Neural progenitor cell (in vitro differentiated cells): Measurements from ENCODE around the gene DLG3. TPM values are rescaled to one million over a fixed set of nuclear protein-coding genes. Genes with fewer than 3 reads are reported as not detected.

Source experiments
- DNase-seq: peaks from one replicate; pipeline ENCODE4 v3.0.0-alpha.2; 2016; ENCODE audit warnings: low spot score
- H2AFZ ChIP-seq: fragments of 200-600 bp; sonication (generic); replicated peaks from 2 replicates; pipeline ENCODE4 v1.6.1; 2016; ENCODE audit warnings: antibody characterized with exemption
- H3F3A ChIP-seq: fragments of 200-600 bp; sonication (generic); 2 replicates; pipeline ENCODE4 v1.6.1; 2016; ENCODE audit warnings: antibody characterized with exemption, low read depth
- H3K27ac ChIP-seq: fragments of 200-600 bp; sonication (generic); 2 replicates; pipeline ENCODE4 v1.5.1; 2016; ENCODE audit warnings: mild to moderate bottlenecking
- H3K27me3 ChIP-seq: fragments of 200-600 bp; sonication (generic); 2 replicates; pipeline ENCODE4 v1.6.1; 2016; ENCODE audit warnings: mild to moderate bottlenecking, moderate library complexity
- H3K36me3 ChIP-seq: fragments of 200-600 bp; sonication (generic); 2 replicates; pipeline ENCODE4 v1.5.1; 2016
- H3K4me1 ChIP-seq: fragments of 200-600 bp; sonication (generic); 2 replicates; pipeline ENCODE4 v1.6.1; 2016; ENCODE audit warnings: mixed run types
- H3K4me2 ChIP-seq: fragments of 200-600 bp; sonication (generic); 2 replicates; pipeline ENCODE4 v1.6.1; 2016
- H3K4me3 ChIP-seq: fragments of 200-600 bp; sonication (generic); 2 replicates; pipeline ENCODE4 v1.5.1; 2016
- H3K79me2 ChIP-seq: fragments of 200-600 bp; sonication (generic); 2 replicates; pipeline ENCODE4 v1.6.1; 2016; ENCODE audit warnings: low read depth
- H3K9ac ChIP-seq: fragments of 200-600 bp; sonication (generic); 2 replicates; pipeline ENCODE4 v1.6.1; 2016
- H3K9me3 ChIP-seq: fragments of 200-600 bp; sonication (generic); 2 replicates; pipeline ENCODE4 v1.5.1; 2016; ENCODE audit warnings: low read depth
- H4K20me1 ChIP-seq: fragments of 200-600 bp; sonication (generic); 2 replicates; pipeline ENCODE4 v1.6.1; 2016; ENCODE audit warnings: low read depth
- H3K27ac Mint-ChIP-seq: 3 replicates; pipeline ENCODE4 v1.8.0; 2021; ENCODE audit warnings: mixed read lengths
- H3K27me3 Mint-ChIP-seq: 2 replicates; pipeline ENCODE4 v1.8.0; 2022; ENCODE audit warnings: low read depth, mild to moderate bottlenecking, inconsistent platforms, moderate library complexity, mixed read lengths; ENCODE audit not compliant: insufficient read depth
- H3K36me3 Mint-ChIP-seq: 3 replicates; pipeline ENCODE4 v1.8.0; 2021; ENCODE audit warnings: mixed read lengths
- H3K4me1 Mint-ChIP-seq: 3 replicates; pipeline ENCODE4 v1.8.0; 2021; ENCODE audit warnings: mixed read lengths
- H3K4me3 Mint-ChIP-seq: 3 replicates; pipeline ENCODE4 v1.8.0; 2021; ENCODE audit warnings: mild to moderate bottlenecking, moderate library complexity, mixed read lengths
- H3K9me3 Mint-ChIP-seq: 3 replicates; pipeline ENCODE4 v1.8.0; 2020; ENCODE audit warnings: mixed read lengths
- CTCF ChIP-seq: fragments of 200-600 bp; sonication (generic); IDR thresholded peaks from 2 replicates; pipeline ENCODE4 v1.5.1; 2017; ENCODE audit warnings: antibody characterized with exemption, mild to moderate bottlenecking
- EZH2 ChIP-seq: fragments of 200-600 bp; sonication (generic); IDR thresholded peaks from 2 replicates; pipeline ENCODE4 v1.6.1; 2017; ENCODE audit warnings: antibody characterized with exemption, mild to moderate bottlenecking, moderate library complexity
- EZH2phosphoT487 ChIP-seq: fragments of 200-600 bp; sonication (generic); IDR thresholded peaks from 2 replicates; pipeline ENCODE4 v1.6.1; 2017; ENCODE audit warnings: antibody characterized with exemption
- total RNA-seq: library from RNA; depleted of rRNA; stranded (reverse); fragments of >200 nt; gene quantifications from 2 replicates; pipeline ENCODE4 v1.2.3, GENCODE V29; 2015; ENCODE audit warnings: low replicate concordance

Gene DLG3
- total RNA-seq, 1 donor from 2014 or later, result 90.5 TPM

- Histone ChIP-seq H3K9me3 (no peaks in the 10 kb centered on the region), H3K9ac (no peak overlapping the region), H3F3A (no peaks in the 10 kb centered on the region), H3K79me2 (peaks cover 20% of the 10 kb centered on the region), H3K4me3 (no peak overlapping the region), H3K4me2 (no peak overlapping the region), H2AFZ (no peak overlapping the region), H3K27me3 (no peaks in the 10 kb centered on the region), H3K4me1 (no peaks in the 10 kb centered on the region), H3K27ac (no peak overlapping the region), H4K20me1 (peaks cover 35% of the 10 kb centered on the region), H3K36me3 (peaks cover 5% of the 10 kb centered on the region)
- Mint-ChIP-seq H3K9me3 (peaks cover 3% of the 10 kb centered on the region), H3K4me1 (no peaks in the 10 kb centered on the region), H3K36me3 (peaks cover 28% of the 10 kb centered on the region), H3K27ac (no peak overlapping the region), H3K4me3 (no peak overlapping the region), H3K27me3 (peaks cover 7% of the 10 kb centered on the region)
- no peak for DNase-seq
- TF ChIP-seq EZH2phosphoT487 (no peak), CTCF (no peak), EZH2 (no peak)
Measured at GRCh38 chrX:70494441-70494840, 49.8 kb downstream of the DLG3 start.

DNA sequence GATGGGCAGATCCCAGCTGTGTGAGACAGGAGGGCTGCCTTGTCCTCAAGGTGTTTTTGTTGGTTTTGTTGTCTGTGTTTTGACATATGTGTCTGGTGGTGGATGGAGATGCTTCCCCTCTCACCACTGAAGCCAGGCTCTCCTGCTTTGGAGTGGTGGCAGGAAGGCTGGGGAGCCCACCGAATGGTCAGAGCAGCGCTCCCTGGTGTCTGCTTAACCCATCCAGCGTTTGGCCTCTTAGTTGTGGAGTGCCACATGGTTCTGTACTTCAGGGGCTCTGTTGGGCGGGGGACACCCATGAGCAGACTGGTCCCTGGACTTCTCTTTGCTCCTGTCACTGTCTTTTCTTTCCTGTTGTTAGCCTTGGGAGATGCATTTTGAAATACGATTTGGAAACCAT, 51.9 kb downstream of the DLG3 start:
- Histone ChIP-seq H3K36me3 (no peaks in the 10 kb centered on the region), H3F3A (no peaks in the 10 kb centered on the region), H3K79me2 (peaks cover 1% of the 10 kb centered on the region), H2AFZ (no peak overlapping the region), H3K27ac (no peak overlapping the region), H4K20me1 (peaks cover 21% of the 10 kb centered on the region), H3K4me2 (no peak overlapping the region), H3K9me3 (no peaks in the 10 kb centered on the region), H3K4me1 (no peaks in the 10 kb centered on the region), H3K9ac (no peak overlapping the region), H3K4me3 (no peak overlapping the region), H3K27me3 (no peaks in the 10 kb centered on the region)
- peaks cover 7% of the 10 kb centered on the region for H3K27me3 Mint-ChIP-seq
- peaks cover 3% of the 10 kb centered on the region for H3K9me3 Mint-ChIP-seq
- no peaks in the 10 kb centered on the region for H3K4me1 Mint-ChIP-seq
- H3K27ac Mint-ChIP-seq, result no peak overlapping the region
- H3K4me3 Mint-ChIP-seq, result no peak overlapping the region
- no peak for DNase-seq
- TF ChIP-seq EZH2phosphoT487, result no peak
- TF ChIP-seq EZH2, result no peak
- no peak for TF ChIP-seq CTCF
- peaks cover 33% of the 10 kb centered on the region for H3K36me3 Mint-ChIP-seq

- Histone ChIP-seq H4K20me1 (peaks cover 19% of the 10 kb centered on the region), H3K4me2 (no peak overlapping the region), H3K9ac (no peak overlapping the region), H3K27me3 (no peaks in the 10 kb centered on the region), H3K9me3 (no peaks in the 10 kb centered on the region), H3F3A (no peaks in the 10 kb centered on the region), H3K79me2 (no peaks in the 10 kb centered on the region), H3K4me3 (no peak overlapping the region), H3K36me3 (no peaks in the 10 kb centered on the region), H2AFZ (no peak overlapping the region), H3K27ac (no peak overlapping the region), H3K4me1 (no peaks in the 10 kb centered on the region)
- no peak overlapping the region for H3K27ac Mint-ChIP-seq
- TF ChIP-seq EZH2 (no peak), EZH2phosphoT487 (no peak), CTCF (no peak)
- H3K4me1 Mint-ChIP-seq, result no peaks in the 10 kb centered on the region
- no peak for DNase-seq
- H3K9me3 Mint-ChIP-seq, result peaks cover 3% of the 10 kb centered on the region
- no peak overlapping the region for H3K4me3 Mint-ChIP-seq
- H3K36me3 Mint-ChIP-seq, result peaks cover 30% of the 10 kb centered on the region
- peaks cover 6% of the 10 kb centered on the region for H3K27me3 Mint-ChIP-seq
Measured at GRCh38 chrX:70497026-70497425, 52.4 kb downstream of the DLG3 start.
